Stimulated activated CD4-positive, alpha-beta T cell treated with anti-CD3 and anti-CD28 coated beads, TNF-alpha, amount 100 ng/mL, for 1 hour (primary cell): Measurements from ENCODE around the gene BACH2.

Experiments
- DNase-seq, 3 donors: peaks; one replicate each; pipeline ENCODE4 v3.0.0-alpha.2; 2020; ENCODE audit warnings: low read depth in 3 of 3, low spot score in 1 of 3

BACH2 gene

DNA sequence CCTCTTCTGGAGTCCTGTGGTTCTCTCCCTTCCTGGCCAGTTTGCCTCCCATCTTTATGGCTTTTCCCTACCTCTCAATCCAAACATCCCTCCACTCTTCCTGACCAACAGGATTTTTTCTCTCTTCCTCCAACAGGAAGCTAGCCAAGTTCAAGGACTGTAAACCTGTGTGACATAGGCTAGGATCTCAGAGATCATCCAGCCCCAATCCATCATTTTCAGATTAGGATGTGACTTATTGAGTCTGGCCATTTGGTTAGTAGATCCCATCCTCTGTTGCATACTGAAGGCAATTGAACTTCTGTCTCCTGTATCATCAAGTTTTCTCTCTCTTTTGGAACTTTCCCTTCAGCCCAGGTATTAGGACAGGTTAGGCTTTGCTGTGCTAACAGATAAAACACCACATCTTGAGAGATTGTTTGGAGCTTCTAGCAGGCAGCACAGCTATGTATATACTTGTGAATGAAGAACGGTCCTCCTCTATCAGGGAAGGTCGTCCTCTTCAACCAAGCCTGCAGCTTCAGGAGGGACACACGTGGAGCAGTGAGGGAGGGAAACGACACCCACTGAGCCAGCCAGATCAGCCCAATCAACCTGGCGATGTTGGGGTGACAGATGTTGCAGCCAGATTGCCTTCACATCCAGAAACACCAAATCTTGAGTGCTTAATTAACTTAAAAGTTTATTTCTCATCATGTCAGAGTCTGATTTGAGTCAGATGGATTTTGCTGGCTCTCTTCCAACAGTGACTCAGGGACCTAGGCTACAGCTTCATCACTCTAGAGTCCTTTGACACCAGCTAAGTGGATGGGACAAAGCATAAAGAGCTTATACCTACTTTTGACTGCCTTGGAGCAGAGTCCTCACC, 295.5 kb downstream of the BACH2 start:
- no peak for DNase-seq

- no peak for DNase-seq
Measured at GRCh38 chr6:89999945-90000825, 296.5 kb downstream of the BACH2 start.

GRCh38 chr6:89999154-89999553, 297.5 kb downstream of the BACH2 start:
- no peak for DNase-seq

GRCh38 chr6:89997456-89998445, 298.9 kb downstream of the BACH2 start:
- DNase-seq: no peak

- no peak for DNase-seq
Measured at GRCh38 chr6:89993411-89993810, 303.2 kb downstream of the BACH2 start.

GRCh38 chr6:89992818-89993217, 303.8 kb downstream of the BACH2 start:
- DNase-seq: no peak

- no peak for DNase-seq
Measured at GRCh38 chr6:89989742-89990141, 306.9 kb downstream of the BACH2 start.

DNA sequence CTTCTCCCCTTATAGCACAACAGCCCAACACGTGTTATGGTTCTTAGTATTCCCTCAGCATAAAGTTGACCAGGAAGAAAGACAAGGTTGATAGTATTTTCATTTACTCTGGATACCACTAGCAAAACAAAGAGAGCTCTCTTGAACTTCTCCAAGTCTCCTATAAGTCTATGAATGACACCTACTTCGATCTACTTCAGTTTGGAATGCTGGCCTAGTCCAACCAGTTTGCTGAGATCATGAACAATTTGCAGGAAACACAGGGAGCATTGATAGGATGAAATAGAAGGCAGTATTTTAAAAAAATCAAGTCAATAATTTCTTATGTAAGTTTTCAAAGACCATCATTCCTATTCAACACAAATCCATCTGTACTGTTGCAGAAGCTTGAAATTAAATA, 308.8 kb downstream of the BACH2 start:
- DNase-seq: no peak

GRCh38 chr6:89987140-89987539, 309.5 kb downstream of the BACH2 start:
- DNase-seq: no peak

GRCh38 chr6:89986650-89987074, 310.0 kb downstream of the BACH2 start:
- no peak for DNase-seq

DNA sequence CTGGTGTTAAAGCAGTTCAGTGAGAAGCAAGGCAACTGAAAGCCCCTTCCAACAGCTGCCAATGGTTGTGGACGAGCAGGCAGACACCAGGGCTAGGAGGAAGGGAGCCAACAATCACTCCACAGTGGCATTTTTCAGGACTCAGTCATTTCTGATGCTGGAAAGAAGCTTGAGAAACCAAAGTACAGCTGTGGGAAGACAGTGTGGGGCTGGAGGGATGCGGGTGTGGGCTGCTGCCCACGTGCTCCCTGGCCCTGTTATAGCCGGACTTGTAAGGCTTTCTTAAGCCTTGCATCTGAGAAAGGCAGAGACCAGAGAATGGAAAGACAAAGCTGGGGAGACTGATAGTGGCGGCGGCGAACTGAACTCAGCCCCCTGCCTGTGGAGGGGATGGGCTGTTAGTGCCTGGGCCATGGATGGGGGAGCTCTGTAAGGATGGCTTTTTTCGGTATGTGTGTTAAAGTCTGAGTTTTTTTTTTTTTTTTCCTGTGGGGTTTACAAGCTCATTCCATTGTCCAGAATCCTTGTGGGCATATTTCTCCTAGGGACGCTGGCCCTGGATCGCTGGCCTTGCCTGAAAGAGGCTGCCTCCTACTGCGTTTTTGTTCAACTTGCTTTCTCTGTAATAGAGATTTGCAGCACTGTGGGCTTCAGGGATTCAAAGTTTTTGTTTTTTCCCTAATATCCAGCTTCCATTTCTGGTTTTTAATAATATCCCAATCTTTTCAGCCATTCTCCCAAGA, 310.7 kb downstream of the BACH2 start:
- DNase-seq: no peak

GRCh38 chr6:89984926-89985750, 311.5 kb downstream of the BACH2 start:
- DNase-seq: no peak

GRCh38 chr6:89980353-89980752, 316.3 kb downstream of the BACH2 start:
- DNase-seq: no peak

GRCh38 chr6:89979481-89980119, 317.0 kb downstream of the BACH2 start:
- DNase-seq: no peak

DNA sequence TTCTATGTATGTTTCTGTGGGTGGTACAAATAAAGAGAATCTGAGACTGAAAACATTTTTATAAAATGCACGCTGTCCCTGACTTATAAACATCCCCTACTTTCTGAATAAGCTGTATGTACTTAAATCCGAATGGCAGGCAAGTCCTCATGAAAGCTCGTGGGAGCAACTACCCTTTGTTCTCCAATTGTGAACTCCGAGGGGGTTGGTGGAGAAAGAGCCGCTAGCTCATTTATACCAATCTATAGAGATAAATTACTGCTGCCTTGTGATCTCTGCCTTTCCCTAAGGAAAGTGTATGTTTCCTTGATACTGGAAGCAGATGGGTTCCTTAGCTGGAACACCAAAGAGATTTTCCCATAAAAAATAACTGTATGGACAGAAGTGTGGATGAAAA, 317.9 kb downstream of the BACH2 start:
- no peak for DNase-seq

DNA sequence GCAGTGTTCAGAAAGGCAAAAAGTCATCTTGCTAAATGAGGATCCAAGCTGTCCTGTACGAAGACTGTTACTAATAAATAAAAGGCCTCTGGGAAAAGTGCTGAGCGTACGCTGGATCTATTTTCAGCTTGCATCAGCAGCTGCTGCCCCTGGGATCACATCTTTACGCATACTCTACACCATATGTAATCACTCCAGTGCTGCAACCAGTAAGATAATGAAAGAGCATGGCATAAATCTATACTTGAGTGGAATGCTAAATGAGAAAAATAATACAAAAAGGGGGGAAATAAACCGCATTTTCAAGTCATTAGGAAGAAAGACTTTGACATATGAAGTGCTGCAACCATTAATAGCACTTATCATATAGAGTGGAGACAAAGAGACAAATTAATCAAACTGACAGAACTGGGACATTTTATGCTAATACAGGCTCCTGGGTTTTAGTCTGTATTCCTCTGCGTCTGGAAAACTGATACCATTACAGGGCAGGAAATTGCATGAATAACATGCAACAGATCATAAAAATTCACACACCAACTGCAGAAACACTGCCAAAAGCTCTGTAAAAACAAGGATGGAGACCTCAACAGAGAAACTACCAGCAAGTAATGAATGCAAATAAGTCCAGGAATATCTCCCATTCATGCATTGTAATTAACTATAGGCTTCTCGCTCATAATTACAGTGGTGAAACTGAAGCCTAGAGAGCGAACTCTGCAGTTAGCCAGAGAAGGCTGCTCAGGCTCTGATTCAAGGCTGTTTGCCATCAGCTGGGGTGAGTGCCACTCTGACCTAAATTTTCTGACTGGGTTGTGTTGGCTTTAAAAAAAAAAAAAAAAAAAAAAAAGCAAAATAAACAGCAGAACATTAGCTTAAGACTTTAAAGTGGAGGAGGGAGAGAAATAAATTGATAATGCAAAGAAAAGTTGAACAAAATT, 318.6 kb downstream of the BACH2 start:
- no peak for DNase-seq

- DNase-seq: no peak
Measured at GRCh38 chr6:89976694-89977020, 320.0 kb downstream of the BACH2 start.
